ENCODE data around the gene SULT6B1.

The SULT6B1 gene

GRCh38 chr2:37153224-37153623, 35.2 kb downstream of the SULT6B1 start:
- no peak for DNase-seq (ENCODE audit: low read depth, low spot score)

GRCh38 chr2:37149626-37150322, 38.7 kb downstream of the SULT6B1 start:
- DNase-seq (ENCODE audit: low read depth, low spot score): no peak

- no peak for DNase-seq (ENCODE audit: low read depth, low spot score)
These were observed 40.1 kb downstream of the SULT6B1 start for GRCh38 chr2:37148325-37148724.

- no peak for DNase-seq (ENCODE audit: low read depth, low spot score)
These were observed 42.4 kb downstream of the SULT6B1 start for GRCh38 chr2:37146062-37146461.

- DNase-seq (ENCODE audit: low read depth, low spot score): no peak
These were observed 44.5 kb downstream of the SULT6B1 start for GRCh38 chr2:37143974-37144373.

GRCh38 chr2:37142546-37142945, 45.9 kb downstream of the SULT6B1 start:
- DNase-seq (ENCODE audit: low read depth, low spot score): no peak

GRCh38 chr2:37132914-37133313, 55.6 kb downstream of the SULT6B1 start:
- no peak for DNase-seq (ENCODE audit: low read depth, low spot score)

GRCh38 chr2:37125416-37125815, 63.1 kb downstream of the SULT6B1 start:
- no peak for DNase-seq (ENCODE audit: low read depth, low spot score)

- no peak for DNase-seq (ENCODE audit: low read depth, low spot score)
These were observed 69.3 kb downstream of the SULT6B1 start for GRCh38 chr2:37119157-37119556.

Measured in smooth muscle cell of the brain vasculature (primary cell).